K562 (cell line): ENCODE data around the gene FGR.

ENCODE experiments used
- CTCF ChIP-seq, 3 experiments: IDR thresholded peaks in 2 of 3; conservative IDR thresholded peaks in 1 of 3; 2 replicates each; pipeline ENCODE4 v1.5.1; 2011 to 2012; ENCODE audit warnings: low read length in 3 of 3, mild to moderate bottlenecking in 3 of 3, control low read depth in 2 of 3, improper control_type of control experiment in 1 of 3, inconsistent platforms in 1 of 3, low read depth in 1 of 3, mixed read lengths in 1 of 3, moderate library complexity in 1 of 3; ENCODE audit not compliant: insufficient read depth in 2 of 3
- MYNN ChIP-seq, 2 experiments: sonication (generic); formaldehyde crosslinking in 1 of 2; IDR thresholded peaks; 2 replicates each; pipeline versions ENCODE4 v1.5.0 to v1.6.1; 2016 to 2020; ENCODE audit warnings: antibody characterized with exemption in 1 of 2, missing genetic modification reagents in 1 of 2
- TF ChIP-seq, protein P1 (sequence below), 3 experiments: fragments of 200-800 bp in 1 of 3; sonication (Bioruptor generic) in 1 of 3; sonication (generic) in 1 of 3; formaldehyde crosslinking in 1 of 3; IDR thresholded peaks; 2 replicates each; pipeline versions ENCODE4 v1.6.1 to v1.8.0; 2016 to 2022; ENCODE audit warnings: mild to moderate bottlenecking in 2 of 3, missing compliant biosample characterization in 2 of 3, missing genetic modification characterization in 2 of 3, missing genetic modification reagents in 1 of 3

GRCh38 chr1:27603309-27603680 is 31.7 kb downstream of the FGR start:
- TF ChIP-seq CTCF (IDR thresholded peaks at IDR 0.05 in 2 of 3, conservative IDR thresholded peaks at IDR 0.05 in 1 of 3; ENCODE audit: insufficient read depth in 2 of 3, low read depth in 1 of 3, low read length in 3 of 3) (no peak), MYNN (IDR thresholded peaks at IDR 0.05) (no peak), MYNN (CRISPR knock-in tag; IDR thresholded peaks at IDR 0.05) (no peak)
- TF ChIP-seq, protein P1, sequence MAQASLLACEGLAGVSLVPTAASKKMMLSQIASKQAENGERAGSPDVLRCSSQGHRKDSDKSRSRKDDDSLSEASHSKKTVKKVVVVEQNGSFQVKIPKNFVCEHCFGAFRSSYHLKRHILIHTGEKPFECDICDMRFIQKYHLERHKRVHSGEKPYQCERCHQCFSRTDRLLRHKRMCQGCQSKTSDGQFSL (CRISPR knock-in tag; IDR thresholded peaks at IDR 0.05) = peak; percentile 91
- TF ChIP-seq, protein P1 (tag; IDR thresholded peaks at IDR 0.05) = peak in 1 of 2 experiments; percentile 52; a peak in 1 of 4 replicates
